ENCODE data around the gene SLC9C1.
"Not testable (repeated sequence)": the region's sequence is repeated elsewhere in the genome, so short reads cannot be mapped to it uniquely, and the experiment has no call there.

SLC9C1 gene

DNA sequence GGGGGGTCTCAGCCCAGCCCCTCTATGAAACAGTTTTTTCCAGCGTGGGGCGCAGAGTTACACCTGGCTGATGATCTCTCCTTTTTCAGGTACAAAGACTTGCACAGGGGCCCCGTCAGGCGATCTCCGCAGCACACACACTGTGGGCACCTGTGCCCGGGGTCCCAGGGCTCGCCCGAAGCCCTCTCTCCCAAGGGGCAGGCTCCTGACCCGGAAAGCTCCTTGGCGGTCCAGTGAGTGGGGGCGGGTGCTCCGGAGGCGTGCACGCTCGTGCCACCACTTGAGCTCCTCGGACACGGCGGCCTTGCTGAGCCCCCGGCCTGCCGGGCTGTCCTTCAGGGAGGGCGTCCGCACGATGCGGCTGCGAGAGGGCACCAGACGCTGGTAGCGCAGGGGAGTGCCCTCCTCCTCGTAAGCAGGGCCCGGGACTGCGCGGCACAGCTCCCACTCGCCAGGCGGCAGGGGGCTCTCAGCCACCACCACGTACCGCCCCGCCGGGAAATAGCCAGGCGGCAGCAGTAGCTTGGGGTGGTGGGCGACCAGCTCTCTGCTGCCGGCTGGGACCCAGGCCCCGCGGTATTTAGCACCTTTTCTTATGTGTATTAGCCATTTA lies 108.5 kb downstream of the SLC9C1 start:
- not testable (repeated sequence) for DNase-seq

DNA sequence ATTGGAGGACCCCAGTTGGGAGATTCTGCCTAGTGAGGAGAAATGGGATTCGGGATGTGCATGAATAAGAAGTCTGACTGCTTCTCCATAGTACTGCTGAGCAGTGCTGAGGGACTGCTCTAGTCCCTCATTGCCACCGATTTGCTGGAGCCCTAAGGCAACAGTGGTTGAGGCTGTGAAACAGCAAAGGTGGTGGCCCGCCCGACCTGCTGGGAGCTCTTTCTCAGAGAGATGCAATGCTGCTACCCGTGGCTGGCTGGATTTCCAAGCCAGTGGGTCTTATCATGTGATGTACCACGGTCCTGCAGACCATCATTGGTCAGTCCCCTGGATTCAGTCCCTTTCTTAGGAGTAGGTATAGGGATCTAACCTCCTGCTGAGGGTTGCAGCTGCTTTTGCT lies 118.4 kb downstream of the SLC9C1 start:
- no peak for DNase-seq

DNA sequence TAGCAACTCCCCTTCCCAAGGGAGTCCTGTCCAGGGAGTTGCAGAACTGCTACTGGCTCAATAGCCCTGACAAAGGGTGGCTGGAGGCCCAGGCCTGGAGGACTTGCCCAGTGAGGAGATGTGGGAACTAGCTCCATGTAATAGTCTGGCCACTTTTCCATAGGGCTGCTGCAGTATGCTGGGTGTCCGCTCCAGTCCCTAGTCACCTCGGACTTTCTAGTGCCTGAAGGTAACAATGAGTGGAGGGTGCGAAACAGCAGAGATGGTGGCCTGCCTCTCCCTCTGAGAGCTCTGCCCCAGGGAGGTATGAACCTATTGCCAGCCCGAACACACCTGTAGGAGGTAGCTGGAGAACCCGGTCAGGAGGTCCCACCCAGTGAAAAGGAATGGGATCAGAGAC lies 119.0 kb downstream of the SLC9C1 start:
- DNase-seq: no peak

DNA sequence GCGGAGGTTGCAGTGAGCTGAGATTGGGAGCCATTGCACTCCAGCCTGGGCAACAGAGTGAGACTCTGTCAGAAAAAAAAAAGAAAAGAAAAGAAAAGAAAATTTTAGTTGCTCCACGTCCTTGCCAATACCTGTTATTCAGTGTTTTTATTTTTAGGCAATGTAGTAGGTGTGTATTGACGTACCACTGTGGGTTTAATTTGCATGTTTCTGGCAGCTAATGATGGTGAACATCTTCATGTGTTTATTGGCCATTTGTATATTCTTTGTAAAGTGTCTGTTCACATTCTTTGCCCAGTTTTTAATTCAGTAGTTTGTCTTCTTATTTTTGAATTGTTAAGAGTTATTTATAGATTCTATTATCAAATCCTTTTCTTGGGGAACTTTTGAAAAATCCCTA lies 122.9 kb downstream of the SLC9C1 start:
- DNase-seq: no peak

DNA sequence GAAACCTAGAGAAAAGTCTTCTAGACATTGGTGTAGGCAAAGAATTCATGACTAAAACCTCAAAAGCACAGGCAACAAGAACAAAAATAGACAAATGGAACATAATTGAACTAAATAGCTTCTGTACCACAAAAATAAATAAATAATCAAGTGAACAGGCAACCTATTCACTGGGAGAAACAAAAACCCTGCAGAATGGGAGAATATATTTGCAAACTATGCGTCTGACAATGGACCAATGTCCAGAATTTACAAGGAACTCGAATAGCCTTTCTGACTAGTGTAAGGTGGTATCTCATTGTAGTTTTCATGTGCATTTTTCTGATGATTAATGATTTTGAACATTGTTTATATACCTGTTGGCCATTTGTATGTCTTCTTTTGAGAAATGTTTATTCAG lies 124.0 kb downstream of the SLC9C1 start:
- DNase-seq: no peak

DNA sequence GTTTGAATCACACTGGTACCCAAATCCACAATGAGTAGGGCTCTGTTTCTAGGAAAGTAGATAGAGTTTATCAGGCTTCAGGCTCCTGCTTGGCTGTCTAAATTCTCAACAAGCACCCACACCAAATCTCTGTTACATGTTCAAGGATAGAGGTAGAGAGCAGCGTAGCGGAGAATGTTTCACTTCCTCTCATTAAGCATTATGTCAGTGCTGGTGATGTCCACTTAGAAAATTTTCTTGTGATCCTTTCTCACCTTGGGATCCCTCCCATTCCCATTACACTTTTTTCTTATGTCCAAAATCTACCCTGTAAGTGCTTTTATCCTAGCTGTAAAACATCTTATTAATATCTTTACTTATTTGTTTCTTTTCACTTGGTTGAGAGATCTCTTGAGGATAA lies 126.3 kb downstream of the SLC9C1 start:
- no peak for DNase-seq

DNA sequence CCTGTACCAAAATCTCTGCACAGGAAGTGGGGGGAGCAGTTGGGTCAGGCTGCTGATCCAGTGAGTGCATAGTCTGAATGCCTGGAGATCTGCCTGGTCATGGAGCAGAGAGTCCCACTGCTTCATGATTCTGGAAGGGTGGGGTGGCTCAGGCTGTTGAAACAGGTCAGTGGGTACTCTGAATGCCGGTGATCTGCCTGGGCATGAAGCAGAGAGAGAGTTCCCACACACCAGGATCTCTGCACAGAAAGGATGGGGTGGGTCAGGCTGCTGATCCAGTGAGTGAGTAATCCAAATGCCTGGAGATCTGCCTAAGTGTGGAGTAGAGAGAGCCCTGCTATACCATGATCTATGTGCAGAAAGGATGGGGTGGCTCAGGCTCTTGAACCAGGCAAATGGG lies 144.9 kb downstream of the SLC9C1 start:
- DNase-seq: no peak

DNA sequence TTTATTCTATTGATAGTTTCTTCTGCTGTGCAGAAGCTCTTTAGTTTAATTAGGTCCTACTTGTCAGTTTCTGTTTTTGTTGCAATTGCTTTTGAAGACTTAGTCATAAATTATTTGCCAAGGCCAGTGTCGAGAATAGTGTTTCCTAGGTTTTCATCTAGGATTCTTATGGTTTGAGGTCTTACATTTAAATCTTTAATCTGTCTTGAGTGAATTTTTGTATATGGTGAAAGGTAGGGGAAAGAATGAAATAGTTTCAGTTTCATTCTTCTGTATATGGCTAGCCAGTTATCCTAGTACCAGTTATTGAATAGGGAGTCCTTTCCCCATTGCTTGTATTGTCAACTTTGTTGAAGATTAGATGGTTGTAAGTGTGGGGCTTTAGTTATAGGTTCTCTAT lies 150.3 kb downstream of the SLC9C1 start:
- DNase-seq: no peak

DNA sequence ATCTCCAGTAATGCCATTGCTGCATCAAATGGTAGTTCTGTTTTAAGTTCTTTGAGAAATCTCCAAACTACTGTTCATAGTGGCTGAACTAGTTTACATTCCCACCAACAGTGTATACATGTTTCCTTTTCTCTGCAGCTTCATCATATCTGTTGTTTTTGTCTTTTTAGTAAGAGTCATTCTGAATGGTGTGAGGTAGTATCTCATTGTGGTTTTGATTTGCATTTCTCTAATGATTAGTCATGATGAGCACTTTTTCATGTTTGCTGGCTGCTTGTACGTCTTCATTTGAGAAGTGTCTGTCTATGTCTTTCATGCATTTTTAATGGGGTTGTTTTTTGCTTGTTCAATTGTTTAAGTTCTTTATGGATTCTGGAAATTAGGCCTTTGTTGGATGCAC lies 150.8 kb downstream of the SLC9C1 start:
- DNase-seq: no peak

DNA sequence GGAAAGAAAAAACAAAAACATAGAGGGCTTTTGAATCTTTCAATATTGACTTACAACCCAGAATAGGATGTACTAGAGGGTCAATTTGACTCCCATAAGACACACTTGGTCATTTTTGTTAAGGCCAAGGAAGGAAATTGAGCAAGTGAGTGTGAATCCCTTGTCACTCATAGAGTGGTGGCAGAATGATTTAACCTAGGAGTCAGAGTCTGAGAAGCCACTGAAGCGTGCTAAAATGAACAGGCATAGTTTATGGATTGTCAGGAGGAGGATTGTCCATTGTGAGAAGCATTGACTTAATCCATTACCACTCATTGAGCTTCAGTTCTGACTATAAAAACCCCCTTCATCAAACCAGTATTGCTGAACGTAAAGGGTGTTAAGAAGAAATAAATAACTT lies 152.7 kb downstream of the SLC9C1 start:
- no peak for DNase-seq

DNA sequence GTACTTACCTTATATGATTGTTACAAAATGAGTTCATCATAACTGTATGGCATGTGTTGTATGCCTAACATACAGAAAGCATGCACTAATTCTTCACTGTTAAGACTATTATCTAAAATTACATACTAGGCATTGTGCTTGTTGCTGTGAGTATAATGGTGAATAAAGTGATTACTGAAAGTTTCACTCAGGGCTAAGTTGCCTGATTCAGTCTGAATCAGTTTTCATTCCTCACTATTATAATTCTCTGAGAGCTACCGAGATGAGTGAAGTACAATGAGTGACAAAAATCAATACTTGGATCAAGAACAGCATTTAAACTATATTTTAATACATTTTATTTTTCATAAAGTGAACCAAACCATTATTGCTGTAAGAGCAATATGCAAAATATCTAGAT lies 153.4 kb downstream of the SLC9C1 start:
- no peak for DNase-seq

DNA sequence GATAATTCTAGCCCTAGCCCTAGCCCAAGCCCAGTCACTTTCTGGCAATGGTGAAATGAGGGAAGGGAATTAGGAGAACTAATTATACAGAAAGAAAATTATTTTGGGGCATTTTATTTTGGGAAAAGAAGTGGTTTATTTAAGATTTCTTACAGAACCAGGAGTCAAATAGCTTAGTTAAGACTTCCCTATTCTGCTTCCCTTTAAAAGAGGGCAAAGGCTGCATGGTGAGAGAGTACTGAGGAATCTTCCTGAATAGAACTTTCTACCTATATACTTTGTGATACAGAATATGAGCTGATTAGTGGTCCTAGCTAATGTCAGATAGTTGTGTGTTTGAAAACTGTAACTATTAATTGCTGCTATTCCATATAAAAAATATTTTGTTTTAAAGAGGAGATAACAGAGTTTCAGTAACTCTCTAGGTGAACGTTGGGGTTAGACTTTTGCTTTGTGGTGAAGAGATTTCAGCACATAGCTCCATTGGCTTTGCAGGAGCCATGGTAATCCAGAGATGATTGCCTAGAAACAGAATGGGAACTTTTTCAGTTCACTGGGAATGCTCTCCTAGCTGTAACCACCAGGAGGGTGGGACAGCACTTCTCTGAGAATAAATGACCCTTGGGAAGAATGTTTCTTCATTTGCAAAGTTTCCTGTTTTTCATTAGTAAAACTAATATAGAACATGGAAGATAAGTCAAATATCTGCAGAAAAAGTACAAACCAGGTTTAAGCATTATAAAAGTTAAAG lies 155.6 kb downstream of the SLC9C1 start:
- no peak for DNase-seq

DNA sequence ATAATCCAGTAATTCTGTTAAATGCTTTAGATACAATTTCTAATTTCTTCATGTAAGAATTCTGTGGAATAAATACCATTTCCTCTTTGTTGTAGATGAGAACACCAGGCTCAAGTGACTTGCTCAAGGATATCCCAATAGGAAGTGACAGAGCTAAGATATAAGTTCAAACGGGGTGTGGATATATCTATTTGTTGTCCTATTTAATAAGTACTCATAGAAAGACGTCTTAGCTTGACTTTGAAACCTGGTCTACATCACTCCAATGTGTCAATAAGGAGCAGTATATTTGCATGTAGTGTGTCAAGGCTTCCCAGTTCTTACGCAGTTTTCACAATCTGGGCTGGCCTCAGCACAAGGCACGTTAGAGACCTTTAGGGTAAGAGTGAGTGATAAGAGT lies 156.2 kb downstream of the SLC9C1 start:
- DNase-seq: no peak

DNA sequence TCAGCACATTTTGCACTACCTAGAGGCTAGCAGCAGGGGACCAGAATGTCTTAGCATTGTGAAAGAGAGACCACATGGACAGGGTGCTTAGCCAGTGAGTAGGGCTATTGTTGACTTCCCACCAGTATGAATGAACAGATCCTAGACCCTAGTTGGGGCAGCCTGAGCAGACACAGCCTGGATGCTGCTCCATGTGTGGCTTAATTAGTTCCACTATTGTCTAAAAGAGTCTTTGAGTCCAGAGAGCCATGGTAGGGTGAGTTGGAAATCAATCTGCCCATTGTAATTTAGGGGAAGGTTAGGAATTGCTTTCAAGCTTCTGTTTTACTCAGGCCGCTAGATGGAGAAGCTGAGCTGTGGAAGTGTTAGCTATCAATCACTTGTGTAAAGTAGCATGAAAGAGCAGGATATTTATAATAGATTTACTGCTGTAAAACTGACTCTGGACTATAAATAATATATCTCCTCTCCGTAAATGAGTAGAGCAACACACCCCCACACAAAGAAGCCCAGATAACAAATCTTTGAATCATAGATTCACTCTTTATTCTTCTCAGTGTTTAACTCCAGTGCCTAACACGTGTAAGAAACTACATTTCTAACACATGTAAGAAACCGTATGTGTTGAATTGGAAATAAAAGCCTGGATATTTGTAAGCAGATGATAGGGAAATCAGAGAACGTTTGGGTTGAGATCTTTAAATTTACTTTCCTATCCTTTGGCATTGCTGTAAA lies 156.9 kb downstream of the SLC9C1 start:
- peak; percentile 54 to 64 for DNase-seq

DNA sequence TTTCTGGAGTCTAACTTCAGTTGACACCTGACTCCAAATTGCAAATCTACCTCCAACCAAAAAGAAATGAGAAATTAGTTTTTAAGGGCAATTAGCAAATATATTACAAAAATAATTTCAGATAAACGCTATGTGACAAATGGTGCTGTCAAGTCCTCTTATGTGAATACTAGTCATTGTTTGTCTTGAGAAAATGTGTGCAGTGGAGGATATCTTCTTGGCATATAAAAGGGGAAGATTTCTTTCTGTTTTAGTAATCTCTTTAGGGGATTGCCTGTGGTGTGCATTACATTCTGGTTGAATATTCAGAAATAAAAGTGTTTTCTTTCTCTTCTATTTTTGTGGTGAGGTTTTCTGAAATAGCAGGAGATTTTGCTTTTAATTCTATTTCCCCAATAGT lies 158.0 kb downstream of the SLC9C1 start:
- DNase-seq: no peak

DNA sequence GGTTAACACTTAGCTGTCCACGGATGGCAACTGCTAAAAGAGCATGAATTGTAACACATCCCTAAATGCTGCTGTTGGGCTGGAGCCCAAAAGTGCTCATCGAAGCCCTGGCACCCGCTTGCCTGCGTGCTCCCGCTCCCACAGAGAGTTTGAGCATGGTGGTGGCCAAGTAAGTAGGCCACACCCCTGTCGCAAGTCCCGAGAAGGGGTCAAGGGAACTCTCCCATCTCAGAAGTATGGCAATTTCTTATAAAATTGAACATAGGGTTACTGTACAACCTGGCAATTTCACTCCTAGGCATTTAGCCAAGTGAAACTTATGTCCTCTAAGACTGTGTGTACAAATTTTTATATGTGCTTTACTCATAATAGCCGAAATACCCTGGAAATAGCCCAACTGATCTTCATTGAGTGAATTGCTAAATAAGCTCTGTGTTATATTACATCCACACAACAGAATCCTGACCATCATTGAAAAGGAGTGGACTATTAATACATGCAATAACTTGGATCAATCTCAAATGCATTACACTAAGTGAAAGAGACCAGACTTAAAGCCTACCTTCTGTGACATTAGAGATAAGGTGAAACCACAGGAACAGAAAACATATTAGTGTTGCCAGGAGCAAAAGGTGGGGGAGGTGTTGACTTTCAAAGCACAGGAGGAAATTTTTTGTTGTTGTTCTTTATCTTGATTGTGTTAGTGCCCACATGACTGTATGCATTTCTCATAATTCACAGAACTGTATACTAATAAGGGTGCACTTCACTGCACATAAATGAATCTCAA lies 159.5 kb downstream of the SLC9C1 start:
- DNase-seq: peak in 1 of 2 donors; percentile 77

DNA sequence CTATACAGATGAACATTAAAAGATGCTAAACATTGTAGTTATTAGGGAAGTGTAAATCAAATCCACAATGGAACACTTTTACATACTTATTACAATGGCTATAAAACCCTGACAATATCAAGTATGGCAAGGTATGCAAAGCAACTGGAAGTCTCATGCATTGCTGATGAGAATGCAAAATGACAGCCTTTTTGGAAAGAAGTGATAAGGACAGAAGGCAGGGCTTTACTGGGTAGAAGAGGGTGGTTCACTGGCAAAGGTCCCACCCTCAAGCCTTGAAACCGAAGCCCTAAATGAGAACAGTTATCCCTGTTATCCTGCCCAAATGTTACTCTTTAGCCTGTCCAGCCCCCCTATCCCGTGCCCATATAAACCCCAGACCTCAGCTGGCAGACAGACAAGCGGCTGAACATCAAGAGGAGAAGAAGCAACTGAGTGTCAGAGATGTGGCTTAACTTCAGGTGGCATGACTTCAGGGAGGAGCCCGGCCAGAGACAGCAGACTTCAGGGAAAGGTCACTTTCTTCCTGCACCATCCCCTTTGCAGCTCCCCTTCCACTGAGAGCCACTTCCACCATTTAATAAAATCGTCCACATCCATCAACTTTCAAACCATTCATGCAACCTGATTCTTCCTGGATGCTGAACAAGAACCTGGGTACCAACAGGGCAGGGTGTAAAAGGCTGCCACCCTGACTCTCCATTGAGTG lies 160.2 kb downstream of the SLC9C1 start:
- no peak for DNase-seq

DNA sequence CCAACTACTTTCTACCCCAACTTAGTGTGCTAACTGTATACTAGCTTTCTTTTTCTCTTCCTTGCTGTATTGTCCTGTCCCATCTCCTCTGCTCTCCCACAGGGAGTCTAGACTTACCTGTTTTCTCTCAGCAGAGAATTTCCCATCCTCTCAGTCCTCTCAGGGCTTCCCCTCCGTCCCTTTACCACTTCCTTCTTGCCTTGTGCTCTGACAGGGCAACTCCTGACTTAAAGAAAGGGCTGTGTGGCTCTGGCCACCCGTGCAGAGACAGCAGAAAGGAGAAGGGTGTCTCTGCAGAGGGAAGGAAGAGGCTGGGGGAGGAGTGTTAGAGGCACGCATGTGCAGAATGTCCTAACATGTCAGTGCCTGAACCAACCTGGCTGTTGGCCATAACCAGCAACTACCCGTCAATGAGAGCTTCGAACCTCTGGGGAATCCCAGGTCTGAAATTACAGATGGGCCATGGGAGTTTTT lies 161.0 kb downstream of the SLC9C1 start, which contains the start of gene GCSAM:
Gene GCSAM, minus strand, starts transcription at position 274 of the 474 bp plus-strand sequence. Its CDS starts 128 bp downstream, at position 146.
- peak; percentile 87 to 89 for DNase-seq

DNA sequence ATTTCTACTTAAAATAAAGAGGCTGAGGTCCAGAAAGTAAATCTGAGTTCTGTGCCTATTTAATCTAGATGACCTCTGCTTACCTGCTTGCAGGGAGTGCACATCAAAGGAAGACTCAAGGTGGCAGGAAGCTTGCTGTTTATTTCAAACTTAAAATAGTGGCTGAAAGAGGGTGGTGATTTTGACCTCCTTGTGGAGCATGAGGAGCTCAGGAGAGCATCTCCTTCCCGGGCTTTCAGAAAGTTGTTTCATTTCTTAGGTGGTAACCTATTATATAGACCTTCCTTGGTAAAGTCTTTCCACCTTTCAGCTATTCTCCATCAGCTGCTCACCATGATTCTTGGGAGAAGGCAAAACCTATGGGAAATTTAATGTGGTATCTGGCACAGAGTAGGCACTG lies 161.5 kb downstream of the SLC9C1 start:
- peak in 1 of 2 donors; percentile 34 for DNase-seq

DNA sequence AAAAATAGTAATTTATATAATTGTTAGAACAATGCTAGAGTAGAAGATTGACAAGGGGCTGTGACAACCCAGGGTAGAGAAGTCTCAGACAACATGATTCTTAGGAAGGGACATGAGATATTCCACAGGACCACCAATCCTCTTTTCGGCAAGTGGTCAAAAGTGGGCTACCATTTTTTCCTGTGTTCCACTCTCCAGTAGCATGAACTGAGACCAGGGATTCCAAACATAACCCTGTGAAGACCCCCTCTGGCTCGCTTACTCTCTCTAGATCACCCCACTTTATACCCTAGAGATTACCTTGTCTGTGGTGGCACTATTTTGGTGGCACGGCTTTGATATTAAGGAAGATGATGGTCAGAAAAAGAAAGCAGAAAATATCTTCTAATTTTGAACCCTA lies 161.9 kb downstream of the SLC9C1 start:
- no peak for DNase-seq

DNA sequence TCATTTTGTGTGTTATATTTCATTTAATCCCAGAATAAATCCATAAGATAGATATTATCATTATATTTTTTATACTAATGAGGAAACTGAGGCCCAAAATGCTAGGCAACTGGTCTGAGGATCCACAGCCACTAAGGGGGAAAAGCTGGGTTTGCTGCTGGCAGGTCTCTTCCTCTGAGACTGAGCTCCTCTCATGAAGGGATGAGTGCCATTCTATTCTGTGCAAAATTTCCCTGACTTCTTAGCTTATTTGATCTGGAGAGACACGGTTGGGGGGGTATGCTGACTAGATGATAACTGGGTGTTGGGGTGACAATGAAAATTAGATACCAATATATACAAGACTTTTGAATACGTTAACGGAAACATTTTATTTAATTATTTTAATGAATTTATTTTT lies 162.9 kb downstream of the SLC9C1 start:
- no peak for DNase-seq

DNA sequence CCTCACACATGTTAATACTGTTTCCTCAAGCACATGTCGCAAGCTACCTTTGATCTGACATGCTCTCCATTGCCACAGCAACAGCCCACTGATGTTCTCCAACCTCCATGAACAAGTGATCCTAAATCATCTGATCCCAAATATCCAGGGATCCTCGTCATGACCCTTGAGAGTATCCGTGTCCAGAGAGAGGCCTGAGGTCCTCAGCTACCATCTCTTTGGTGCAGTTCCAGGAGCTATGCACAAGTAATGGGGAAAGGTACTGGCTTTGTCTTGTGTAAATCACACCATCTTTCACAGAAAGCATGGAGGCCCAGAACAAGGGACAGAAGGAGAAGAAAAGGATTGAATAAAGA lies 163.4 kb downstream of the SLC9C1 start:
- DNase-seq: no peak

Data from CD4-positive, alpha-beta T cell treated with Interleukin-4 for 1 hour (primary cell).